Lower leg skin (tissue), 3 donors: Measurements from ENCODE around the gene FAU.

Source experiments
- CTCF ChIP-seq, 3 donors: fragments of 450-650 bp; IDR thresholded peaks; one replicate each; pipeline ENCODE4 v1.5.1; 2016; ENCODE audit warnings: antibody characterized with exemption in 3 of 3, mild to moderate bottlenecking in 3 of 3, moderate library complexity in 2 of 3
- POLR2A ChIP-seq, 2 donors: fragments of 450-650 bp; IDR thresholded peaks; one replicate each; pipeline ENCODE4 v1.6.1; 2016 to 2017; ENCODE audit warnings: antibody characterized with exemption in 2 of 2, mild to moderate bottlenecking in 1 of 2, moderate library complexity in 1 of 2

- TF ChIP-seq CTCF (IDR thresholded peaks at IDR 0.05) (no peak), POLR2A (IDR thresholded peaks at IDR 0.05) (no peak)
Observed at GRCh38 chr11:65132988-65133700, 11.2 kb upstream of the FAU start.
